Uterus (tissue), 4 donors: Measurements from ENCODE around the gene S100A10. TPM values are rescaled to one million over a fixed set of nuclear protein-coding genes. Genes with fewer than 3 reads are reported as not detected.

Source experiments
- DNase-seq, 2 donors: peaks; one replicate each; pipeline ENCODE4 v3.0.0-alpha.2; 2019 to 2020
- H3K27ac ChIP-seq, 2 donors: fragments of 200-600 bp; sonication (generic); 1 replicate in 1 of 2; 2 replicates in 1 of 2; pipeline ENCODE4 v1.5.1; 2016 to 2018
- H3K27me3 ChIP-seq, 2 donors: fragments of 200-600 bp; sonication (generic); one replicate each; pipeline ENCODE4 v1.5.1; 2018 to 2019; ENCODE audit warnings: control low read depth in 1 of 2
- H3K36me3 ChIP-seq, 2 donors: fragments of 200-600 bp; sonication (generic); one replicate each; pipeline ENCODE4 v1.5.1; 2019; ENCODE audit warnings: control low read depth in 1 of 2
- H3K4me1 ChIP-seq, 2 donors: fragments of 200-600 bp; sonication (generic); one replicate each; pipeline ENCODE4 v1.5.1; 2018 to 2019; ENCODE audit warnings: control low read depth in 1 of 2
- H3K4me3 ChIP-seq, 2 donors: fragments of 200-600 bp; sonication (generic); 1 replicate in 1 of 2; 2 replicates in 1 of 2; pipeline ENCODE4 v1.5.1; 2018 to 2019; ENCODE audit warnings: mild to moderate bottlenecking in 1 of 2
- H3K9me3 ChIP-seq, 2 donors: fragments of 200-600 bp; sonication (generic); one replicate each; pipeline ENCODE4 v1.5.1; 2019; ENCODE audit warnings: control low read depth in 1 of 2
- POLR2A ChIP-seq, 2 donors: fragments of 450-650 bp; IDR thresholded peaks; one replicate each; pipeline ENCODE4 v1.6.1; 2016; ENCODE audit warnings: antibody characterized with exemption in 2 of 2, mild to moderate bottlenecking in 1 of 2, moderate library complexity in 1 of 2
- intact Hi-C: fragments of 100-400 bp; cut with DNase I; formaldehyde crosslinking; loops from one replicate; pipeline ENCODE4 v1.15.1; 2023; ENCODE audit warnings: low total_unique reads
- total RNA-seq, 4 donors: library from RNA; depleted of rRNA in 3 of 4; stranded (reverse); fragments of >200 nt in 3 of 4; gene quantifications; one replicate each; pipeline versions ENCODE4 v1.1.0 to v1.2.4, GENCODE V29; 2014 to 2023
- TF ChIP-seq, protein P1 (sequence below), 4 experiments: fragments of 200-600 bp in 2 of 4; fragments of 450-650 bp in 2 of 4; sonication (generic) in 2 of 4; IDR thresholded peaks; one replicate each; pipeline ENCODE4 v1.5.1; 2016 to 2019; ENCODE audit warnings: antibody characterized with exemption in 4 of 4, mild to moderate bottlenecking in 2 of 4, moderate library complexity in 1 of 4
- donor health status: DM: yes; HTN: yes; CAD: no.

The S100A10 gene
- total RNA-seq, 4 donors from 2014 or later = 21.8 to 189 (median 34.6) TPM

DNA sequence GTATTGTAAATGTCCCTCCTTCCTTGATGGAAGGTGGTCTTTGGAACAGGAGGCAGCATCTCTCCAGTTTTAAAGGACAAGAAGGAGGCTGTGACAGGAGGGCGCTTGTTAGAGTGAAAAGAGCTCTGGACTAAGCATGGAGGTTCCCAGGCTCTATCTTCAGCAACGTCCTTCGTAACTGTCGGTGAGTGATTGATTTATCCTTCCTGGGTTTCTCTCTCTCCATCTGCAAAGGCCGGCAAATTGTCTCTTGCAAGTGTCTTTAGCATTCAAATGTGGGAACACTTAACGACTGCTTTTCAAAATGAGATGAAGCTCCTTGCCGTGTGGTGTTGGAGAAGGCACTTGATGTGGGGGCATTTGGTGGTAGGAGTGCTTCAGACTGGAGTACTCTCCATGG is 27.9 kb upstream of the S100A10 start:
- no peak for DNase-seq
- H3K4me1 ChIP-seq = no peaks in the 10 kb centered on the region

DNA sequence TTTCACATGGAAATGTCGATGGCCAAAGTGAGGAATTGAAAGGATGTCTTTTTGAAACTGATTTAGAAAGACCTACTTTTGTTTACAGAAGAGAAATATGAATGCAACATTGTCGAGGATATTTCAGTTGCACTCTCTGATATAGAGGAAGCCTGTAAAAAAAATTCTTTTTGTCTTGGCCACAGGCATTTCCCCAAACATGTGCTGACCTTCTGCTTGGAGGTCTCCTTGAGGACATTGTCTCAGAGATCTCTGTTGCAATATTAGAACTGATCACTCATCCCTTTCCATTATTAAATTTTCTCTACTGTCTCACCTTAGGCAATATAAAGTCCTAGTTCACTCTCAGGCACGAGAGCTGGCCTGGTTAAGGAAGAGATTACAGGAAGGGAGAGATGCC is 27.2 kb upstream of the S100A10 start:
- Histone ChIP-seq H3K27ac (no peak overlapping the region), H3K36me3 (no peaks in the 10 kb centered on the region), H3K4me3 (no peak overlapping the region), H3K4me1 (no peaks in the 10 kb centered on the region), H3K9me3 (no peaks in the 10 kb centered on the region), H3K27me3 (no peaks in the 10 kb centered on the region)
- intact Hi-C loops = no loop called here
- TF ChIP-seq, protein P1, sequence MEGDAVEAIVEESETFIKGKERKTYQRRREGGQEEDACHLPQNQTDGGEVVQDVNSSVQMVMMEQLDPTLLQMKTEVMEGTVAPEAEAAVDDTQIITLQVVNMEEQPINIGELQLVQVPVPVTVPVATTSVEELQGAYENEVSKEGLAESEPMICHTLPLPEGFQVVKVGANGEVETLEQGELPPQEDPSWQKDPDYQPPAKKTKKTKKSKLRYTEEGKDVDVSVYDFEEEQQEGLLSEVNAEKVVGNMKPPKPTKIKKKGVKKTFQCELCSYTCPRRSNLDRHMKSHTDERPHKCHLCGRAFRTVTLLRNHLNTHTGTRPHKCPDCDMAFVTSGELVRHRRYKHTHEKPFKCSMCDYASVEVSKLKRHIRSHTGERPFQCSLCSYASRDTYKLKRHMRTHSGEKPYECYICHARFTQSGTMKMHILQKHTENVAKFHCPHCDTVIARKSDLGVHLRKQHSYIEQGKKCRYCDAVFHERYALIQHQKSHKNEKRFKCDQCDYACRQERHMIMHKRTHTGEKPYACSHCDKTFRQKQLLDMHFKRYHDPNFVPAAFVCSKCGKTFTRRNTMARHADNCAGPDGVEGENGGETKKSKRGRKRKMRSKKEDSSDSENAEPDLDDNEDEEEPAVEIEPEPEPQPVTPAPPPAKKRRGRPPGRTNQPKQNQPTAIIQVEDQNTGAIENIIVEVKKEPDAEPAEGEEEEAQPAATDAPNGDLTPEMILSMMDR (IDR thresholded peaks at IDR 0.05) = no peak
- no peak for TF ChIP-seq POLR2A (IDR thresholded peaks at IDR 0.05)
- no peak for DNase-seq

More for the DNA sequence above, 27.9 kb upstream of the S100A10 start:
- Histone ChIP-seq H3K36me3 (no peaks in the 10 kb centered on the region), H3K27me3 (no peaks in the 10 kb centered on the region), H3K27ac (no peak overlapping the region), H3K4me3 (no peak overlapping the region), H3K9me3 (no peaks in the 10 kb centered on the region)
- TF ChIP-seq, protein P1 (IDR thresholded peaks at IDR 0.05) = no peak
- TF ChIP-seq POLR2A (IDR thresholded peaks at IDR 0.05) = no peak
- intact Hi-C loops = no loop called here

DNA sequence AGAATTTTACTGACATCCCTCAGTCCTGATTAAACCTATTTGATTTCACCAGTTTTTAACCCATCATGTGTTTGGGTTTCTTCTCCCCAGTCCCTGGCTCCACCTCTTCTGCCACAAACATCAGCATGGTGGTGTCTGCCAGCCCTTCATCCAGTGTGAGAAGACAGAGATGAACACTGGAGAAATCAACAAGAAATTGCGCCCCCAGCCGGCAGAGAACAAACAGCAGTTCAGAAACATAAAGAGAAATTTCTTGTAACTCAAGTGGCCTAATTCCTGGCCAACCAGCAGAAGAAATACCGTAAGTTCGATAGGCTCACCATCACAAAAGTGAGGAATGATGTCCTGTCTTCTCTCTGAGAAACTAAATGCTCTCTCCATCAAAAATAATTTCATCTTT is 24.9 kb upstream of the S100A10 start:
- intact Hi-C loops = no loop called here
- TF ChIP-seq, protein P1 (IDR thresholded peaks at IDR 0.05) = no peak
- no peak for TF ChIP-seq POLR2A (IDR thresholded peaks at IDR 0.05)
- DNase-seq = no peak
- H3K27ac ChIP-seq = no peak overlapping the region
- no peaks in the 10 kb centered on the region for H3K36me3 ChIP-seq
- H3K4me1 ChIP-seq = no peaks in the 10 kb centered on the region
- no peak overlapping the region for H3K4me3 ChIP-seq
- no peaks in the 10 kb centered on the region for H3K9me3 ChIP-seq
- H3K27me3 ChIP-seq = no peaks in the 10 kb centered on the region

DNA sequence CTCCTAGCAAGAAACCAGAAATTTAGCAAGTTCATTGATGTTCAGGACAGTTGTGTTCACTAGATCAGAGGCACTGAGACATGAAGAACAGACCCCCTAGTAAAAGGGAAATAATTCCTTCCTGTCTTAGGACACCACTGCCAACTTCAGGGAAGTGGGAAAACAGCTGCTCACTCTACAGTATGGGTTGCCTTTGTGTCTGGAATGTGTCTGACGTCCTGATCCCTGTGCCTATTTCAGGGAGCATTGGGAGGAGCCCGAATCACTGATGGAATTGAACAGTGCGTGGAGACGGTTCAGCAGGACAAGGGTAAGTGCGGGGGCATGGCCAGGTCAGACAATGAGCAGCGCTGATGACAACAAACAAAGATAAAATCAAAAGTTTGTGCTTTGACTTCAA is 22.1 kb upstream of the S100A10 start:
- intact Hi-C loops = no loop called here
- no peak for DNase-seq
- no peaks in the 10 kb centered on the region for H3K9me3 ChIP-seq
- no peak overlapping the region for H3K4me3 ChIP-seq
- H3K27ac ChIP-seq = no peak overlapping the region
- no peaks in the 10 kb centered on the region for H3K27me3 ChIP-seq
- TF ChIP-seq POLR2A (IDR thresholded peaks at IDR 0.05) = no peak
- TF ChIP-seq, protein P1 (IDR thresholded peaks at IDR 0.05) = no peak
- no peaks in the 10 kb centered on the region for H3K4me1 ChIP-seq
- H3K36me3 ChIP-seq = no peaks in the 10 kb centered on the region

DNA sequence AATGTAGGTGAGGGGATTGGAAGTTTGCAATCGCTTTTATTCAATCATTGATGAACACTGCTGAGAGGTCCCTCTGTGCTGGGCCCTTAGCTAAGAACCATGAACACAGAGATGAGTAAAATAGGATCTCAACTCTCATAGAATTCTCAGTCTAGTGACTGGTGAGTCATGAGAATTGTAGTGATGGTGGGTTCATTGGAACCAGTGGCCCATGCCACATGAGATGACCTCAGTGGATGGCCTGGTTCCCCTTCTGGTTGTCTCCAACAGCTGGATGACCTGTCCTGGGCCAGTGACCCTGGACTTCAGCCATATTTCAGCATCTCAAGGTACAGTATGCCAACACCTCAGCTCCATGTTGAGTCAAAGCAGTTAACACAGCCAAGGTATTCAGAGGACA is 21.3 kb upstream of the S100A10 start:
- Histone ChIP-seq H3K36me3 (no peaks in the 10 kb centered on the region), H3K27me3 (no peaks in the 10 kb centered on the region), H3K4me3 (no peak overlapping the region), H3K27ac (no peak overlapping the region), H3K9me3 (no peaks in the 10 kb centered on the region), H3K4me1 (no peaks in the 10 kb centered on the region)
- no peak for DNase-seq
- intact Hi-C loops = no loop called here
- no peak for TF ChIP-seq POLR2A (IDR thresholded peaks at IDR 0.05)
- TF ChIP-seq, protein P1 (IDR thresholded peaks at IDR 0.05) = no peak
